HUES6 (cell line): ENCODE measurements around the gene WWOX.

ENCODE experiments used
- H3K27ac ChIP-seq: 2 replicates; pipeline ENCODE4 v1.7.0; 2013; ENCODE audit warnings: low read depth, mild to moderate bottlenecking, low read length, inconsistent platforms
- H3K27me3 ChIP-seq: 2 replicates; pipeline ENCODE4 v1.6.1; 2013; ENCODE audit warnings: low read length; ENCODE audit not compliant: control insufficient read depth, insufficient read depth
- H3K36me3 ChIP-seq: 2 replicates; pipeline ENCODE4 v1.6.1; 2013; ENCODE audit warnings: low read length; ENCODE audit not compliant: control insufficient read depth, insufficient read depth
- H3K4me1 ChIP-seq: 2 replicates; pipeline ENCODE4 v1.6.1; 2013; ENCODE audit warnings: low read length; ENCODE audit not compliant: control insufficient read depth, insufficient read depth
- H3K4me3 ChIP-seq: 2 replicates; pipeline ENCODE4 v1.5.1; 2013; ENCODE audit warnings: low read depth, low read length
- H3K9ac ChIP-seq: one replicate; pipeline ENCODE4 v1.6.1; 2013; ENCODE audit warnings: mild to moderate bottlenecking, low read length
- H3K9me3 ChIP-seq: 2 replicates; pipeline ENCODE4 v1.6.1; 2013; ENCODE audit warnings: low read depth, low read length; ENCODE audit not compliant: control insufficient read depth, insufficient read depth

Gene WWOX

DNA sequence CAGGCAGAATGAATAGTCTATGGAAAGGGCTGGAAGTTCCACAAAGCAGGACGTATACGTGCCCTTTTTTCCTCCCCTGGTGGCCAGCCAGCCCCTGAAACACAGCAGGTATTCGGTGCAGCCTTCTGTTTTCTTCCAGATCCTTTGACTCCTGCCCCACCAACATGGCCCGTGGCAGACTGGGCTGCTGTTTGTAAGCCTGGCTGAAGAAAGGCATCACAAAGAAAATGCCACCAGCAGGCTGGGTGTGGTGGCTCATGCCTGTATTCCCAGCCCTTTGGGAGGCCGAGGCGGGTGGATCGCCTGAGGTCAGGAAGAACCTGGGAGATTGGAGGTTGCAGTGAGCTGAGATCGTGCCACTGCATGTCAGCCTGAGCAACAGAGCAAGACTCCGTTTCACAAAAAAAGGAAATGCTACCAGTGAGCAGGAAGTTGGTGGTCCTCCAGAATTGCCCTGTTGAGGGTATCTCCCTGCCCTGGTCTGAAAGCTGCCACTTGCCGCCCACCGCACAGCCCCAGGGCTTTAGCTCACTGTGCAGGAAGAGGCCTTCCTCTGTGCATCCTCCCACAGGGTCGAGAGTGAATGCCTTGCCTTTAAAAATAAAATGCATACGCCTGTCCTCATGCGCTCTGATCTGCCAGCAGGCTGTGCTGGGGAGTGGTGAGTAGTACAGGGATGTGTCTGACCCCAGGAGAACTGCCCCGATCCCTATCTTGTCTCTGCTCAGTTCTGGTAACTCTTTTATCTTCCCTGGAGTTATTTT, 913.4 kb downstream of the WWOX start:
- no peaks in the 10 kb centered on the region for H3K36me3 ChIP-seq
- 0 out of 2 replicates have a peak, but pooled peaks cover under 1% of the 10 kb centered on the region for H3K4me1 ChIP-seq
- no peaks in the 10 kb centered on the region for H3K9me3 ChIP-seq
- no peak overlapping the region for H3K27ac ChIP-seq
- no peaks in the 10 kb centered on the region for H3K27me3 ChIP-seq
- no peak overlapping the region for H3K4me3 ChIP-seq
- no peak overlapping the region for H3K9ac ChIP-seq

DNA sequence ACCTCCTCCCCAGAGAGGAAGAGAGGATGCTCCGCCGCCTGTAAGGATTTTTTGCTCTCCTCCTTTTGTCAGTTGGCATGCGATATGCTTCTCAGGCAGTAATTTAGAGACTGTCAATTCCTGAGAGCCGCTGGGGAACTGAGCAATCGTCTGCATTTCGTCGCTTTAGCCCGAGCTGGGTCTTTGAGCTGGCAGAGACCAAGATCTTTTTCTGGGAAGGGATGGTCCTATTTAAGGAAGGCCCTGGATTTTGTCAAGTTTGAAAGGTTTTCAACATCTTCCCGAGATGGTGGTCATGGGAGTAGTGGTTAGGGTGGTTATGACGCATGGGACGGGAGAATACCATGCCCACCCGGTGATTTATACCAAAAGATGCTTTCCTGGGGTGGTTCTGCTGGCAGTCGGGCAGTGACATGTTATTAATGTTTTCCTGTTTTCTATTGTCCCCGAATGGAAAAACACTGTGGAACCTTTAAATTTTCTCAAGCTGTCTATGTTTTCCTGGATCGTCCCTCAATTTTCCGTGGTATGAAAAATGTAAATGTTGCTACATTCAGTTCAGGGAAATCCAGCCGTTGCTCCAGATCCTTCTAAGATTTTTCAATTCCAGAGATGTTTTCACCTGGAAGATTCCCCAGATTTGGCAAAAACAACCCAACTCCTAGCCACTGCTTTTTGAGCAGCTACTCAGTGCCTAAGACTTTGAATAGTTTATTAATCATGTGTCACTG, 914.6 kb downstream of the WWOX start:
- Histone ChIP-seq H3K4me3 (no peak overlapping the region), H3K27ac (no peak overlapping the region), H3K9ac (no peak overlapping the region), H3K4me1 (no peaks in the 10 kb centered on the region), H3K9me3 (no peaks in the 10 kb centered on the region), H3K36me3 (no peaks in the 10 kb centered on the region), H3K27me3 (no peaks in the 10 kb centered on the region)

DNA sequence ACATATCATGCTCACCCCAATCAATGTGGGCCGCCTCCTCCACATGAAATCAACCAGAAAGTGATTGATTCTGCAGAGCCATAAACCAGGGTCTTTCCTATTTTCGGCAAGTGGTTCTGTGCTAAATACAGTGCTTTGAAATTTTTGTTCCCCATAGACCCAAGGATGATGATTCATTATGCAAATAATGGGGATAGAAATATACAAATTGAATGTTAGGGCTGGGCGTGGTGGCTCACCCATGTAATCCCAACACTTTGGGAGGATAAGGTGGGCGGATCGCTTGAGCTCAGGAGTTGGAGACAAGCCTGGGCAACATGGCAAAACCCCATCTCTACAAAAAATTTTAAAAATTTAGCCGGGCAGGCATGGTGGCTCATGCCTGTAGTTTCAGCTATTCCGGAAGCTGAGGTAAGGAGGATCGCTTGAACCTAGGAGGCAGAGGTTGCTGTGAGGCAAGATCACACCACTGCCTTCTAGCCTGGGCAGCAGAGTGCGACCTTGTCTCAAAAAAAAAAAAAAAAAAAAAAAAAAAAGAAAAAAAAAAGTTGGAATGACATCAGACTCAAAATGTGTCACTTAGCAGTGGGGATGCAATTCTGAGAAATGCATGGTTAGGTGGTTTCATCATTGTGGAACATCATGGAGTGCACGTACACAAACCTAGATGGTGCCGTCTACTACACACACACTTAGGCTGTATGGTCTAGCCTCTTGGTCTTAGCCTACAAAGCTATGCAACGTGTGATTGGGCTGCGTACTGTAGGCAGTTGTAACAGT, 919.4 kb downstream of the WWOX start:
- Histone ChIP-seq H3K27ac (no peak overlapping the region), H3K36me3 (no peaks in the 10 kb centered on the region), H3K4me3 (no peak overlapping the region), H3K9ac (no peak overlapping the region), H3K9me3 (no peaks in the 10 kb centered on the region), H3K4me1 (no peaks in the 10 kb centered on the region), H3K27me3 (no peaks in the 10 kb centered on the region)

DNA sequence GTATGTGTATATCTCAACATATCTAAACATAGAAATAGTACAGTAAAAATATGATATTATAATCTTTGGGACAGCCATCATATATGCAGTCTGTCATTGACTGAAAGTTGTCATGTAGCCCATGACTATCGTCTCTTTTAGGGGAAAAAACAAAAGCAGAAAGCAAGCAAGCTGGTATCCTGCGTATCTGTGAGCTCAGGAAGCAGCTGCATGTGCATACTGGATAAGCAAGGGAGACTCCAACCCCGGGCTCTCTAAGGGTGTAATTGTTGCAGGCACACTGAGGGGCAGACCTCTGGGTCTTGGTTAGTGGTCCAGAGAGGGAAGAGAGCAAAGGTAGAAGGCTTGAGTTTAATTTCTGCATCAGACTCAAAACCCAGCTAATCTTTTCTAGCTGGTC, 920.0 kb downstream of the WWOX start:
- H3K36me3 ChIP-seq: no peaks in the 10 kb centered on the region
- H3K27ac ChIP-seq: no peak overlapping the region
- no peak overlapping the region for H3K9ac ChIP-seq
- no peak overlapping the region for H3K4me3 ChIP-seq
- no peaks in the 10 kb centered on the region for H3K27me3 ChIP-seq
- H3K4me1 ChIP-seq: no peaks in the 10 kb centered on the region
- no peaks in the 10 kb centered on the region for H3K9me3 ChIP-seq

DNA sequence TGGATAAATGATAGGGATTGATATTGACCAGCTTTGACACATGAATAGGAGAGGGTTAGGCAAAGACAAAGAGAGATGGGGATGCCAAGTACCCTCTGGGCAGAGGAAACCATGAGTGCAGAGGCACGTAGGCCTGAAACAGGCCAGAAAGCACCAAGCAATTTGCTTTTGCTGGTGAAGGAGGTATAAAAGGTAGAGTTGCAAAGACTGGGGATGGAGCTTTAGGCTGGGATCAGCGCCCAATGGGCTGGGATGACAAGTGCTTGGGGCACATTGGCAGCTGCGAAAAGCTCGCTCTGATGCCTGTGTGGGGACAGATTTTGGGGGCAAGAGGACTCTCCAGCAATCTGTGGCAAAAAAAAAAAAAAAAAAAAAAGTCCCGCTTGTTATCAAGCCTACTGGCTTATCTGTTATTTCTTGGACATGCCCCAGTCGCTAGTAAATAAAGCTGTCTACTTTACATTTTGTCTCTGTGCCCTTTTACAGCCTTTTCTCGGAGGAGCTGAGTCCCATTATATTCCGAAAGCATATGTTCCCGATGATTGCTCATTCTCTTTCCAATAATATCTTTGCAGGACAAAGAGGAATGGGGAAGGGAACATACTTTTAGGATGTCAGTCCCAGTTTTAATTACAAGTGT, 922.7 kb downstream of the WWOX start:
- no peak overlapping the region for H3K27ac ChIP-seq
- H3K4me3 ChIP-seq: no peak overlapping the region
- no peaks in the 10 kb centered on the region for H3K27me3 ChIP-seq
- no peak overlapping the region for H3K9ac ChIP-seq
- H3K36me3 ChIP-seq: no peaks in the 10 kb centered on the region
- H3K4me1 ChIP-seq: no peaks in the 10 kb centered on the region
- no peaks in the 10 kb centered on the region for H3K9me3 ChIP-seq

DNA sequence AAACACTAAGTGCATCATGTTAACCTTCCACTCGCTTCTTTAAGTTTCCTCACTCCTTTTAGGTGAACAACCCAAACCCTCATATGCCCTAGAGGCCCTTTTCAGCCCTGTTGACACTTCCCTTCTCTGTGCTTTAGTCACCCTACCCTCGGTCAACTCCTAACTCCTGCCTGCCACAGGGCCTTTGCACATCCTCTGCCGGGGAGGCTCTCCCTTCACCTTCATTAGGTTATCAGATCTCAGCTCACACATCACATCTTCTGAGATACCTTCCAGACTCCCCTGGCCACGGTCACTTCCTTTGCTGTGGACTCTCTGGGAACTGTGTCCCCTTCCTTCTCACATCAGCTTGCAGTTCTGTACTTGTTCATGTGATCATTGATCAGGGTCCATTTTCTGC, 926.7 kb downstream of the WWOX start:
- H3K36me3 ChIP-seq: no peaks in the 10 kb centered on the region
- no peaks in the 10 kb centered on the region for H3K27me3 ChIP-seq
- H3K4me1 ChIP-seq: no peaks in the 10 kb centered on the region
- H3K9me3 ChIP-seq: no peaks in the 10 kb centered on the region
- no peak overlapping the region for H3K4me3 ChIP-seq
- no peak overlapping the region for H3K27ac ChIP-seq
- H3K9ac ChIP-seq: no peak overlapping the region

DNA sequence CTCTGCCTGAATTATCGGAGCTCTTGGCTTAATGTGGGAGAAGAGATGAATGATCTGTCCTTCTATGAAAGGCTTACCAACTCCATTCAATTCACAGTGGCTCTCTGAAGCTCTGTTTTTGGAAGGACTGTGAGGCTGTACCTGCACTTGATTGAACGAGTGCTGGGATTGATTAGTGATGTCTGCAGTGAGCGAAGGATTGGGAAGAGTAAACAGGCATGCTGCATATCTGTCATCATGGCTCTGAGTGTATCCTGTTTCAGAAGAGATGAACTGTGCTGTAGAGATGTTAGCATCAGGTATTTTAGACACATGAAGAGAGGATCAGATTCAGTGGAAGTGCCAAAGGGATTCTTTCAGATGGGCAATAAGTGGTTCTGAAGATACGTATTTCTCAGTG, 937.1 kb downstream of the WWOX start:
- H3K27ac ChIP-seq: no peak overlapping the region
- no peaks in the 10 kb centered on the region for H3K9me3 ChIP-seq
- no peak overlapping the region for H3K4me3 ChIP-seq
- no peaks in the 10 kb centered on the region for H3K27me3 ChIP-seq
- no peaks in the 10 kb centered on the region for H3K36me3 ChIP-seq
- H3K4me1 ChIP-seq: no peaks in the 10 kb centered on the region; the same call in 1 of the 2 replicates
- no peak overlapping the region for H3K9ac ChIP-seq

DNA sequence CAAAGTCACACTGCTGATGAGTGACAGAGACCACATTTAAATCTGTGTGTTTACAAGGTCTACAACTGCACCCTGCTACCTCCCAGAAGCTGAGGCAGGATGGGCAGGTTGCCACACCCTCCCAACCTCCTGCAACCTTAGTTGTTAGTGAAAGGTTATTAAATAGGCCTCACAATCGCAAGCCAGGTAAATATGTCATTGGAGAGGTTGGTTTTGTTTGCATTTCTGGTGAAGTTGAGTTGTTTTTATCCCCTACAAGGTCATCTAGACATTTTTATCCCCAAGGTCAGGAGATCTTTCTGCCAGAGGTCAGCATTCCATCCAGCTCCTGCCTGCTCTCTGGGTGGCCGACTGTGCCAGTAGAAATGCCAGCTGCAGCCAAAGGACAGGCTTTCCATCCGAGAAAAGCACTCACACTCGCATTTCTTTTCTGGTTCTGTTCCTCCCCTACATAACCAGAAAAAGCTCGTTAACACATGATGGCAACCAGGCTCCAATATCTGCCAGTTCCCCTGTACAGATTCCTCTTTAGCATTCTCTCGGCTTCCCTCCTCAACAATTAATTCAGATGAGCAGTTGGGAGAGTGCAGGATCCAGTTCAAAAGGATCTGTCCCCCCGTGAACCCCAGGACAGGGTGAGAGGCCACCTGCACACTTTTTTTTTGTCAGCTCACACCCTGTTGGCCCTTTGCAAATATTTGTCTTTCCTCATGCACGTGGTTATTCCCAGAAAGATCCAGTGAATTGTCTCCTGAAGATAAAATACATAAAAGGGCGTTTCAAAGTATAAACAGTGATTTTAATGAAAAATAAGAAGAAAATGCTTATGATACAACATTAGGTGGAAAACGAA, 938.3 kb downstream of the WWOX start:
- H3K4me1 ChIP-seq: no peaks in the 10 kb centered on the region; the same call in 1 of the 2 replicates
- H3K9ac ChIP-seq: no peak overlapping the region
- H3K4me3 ChIP-seq: no peak overlapping the region
- H3K27ac ChIP-seq: no peak overlapping the region
- H3K27me3 ChIP-seq: no peaks in the 10 kb centered on the region
- no peaks in the 10 kb centered on the region for H3K9me3 ChIP-seq
- H3K36me3 ChIP-seq: no peaks in the 10 kb centered on the region

DNA sequence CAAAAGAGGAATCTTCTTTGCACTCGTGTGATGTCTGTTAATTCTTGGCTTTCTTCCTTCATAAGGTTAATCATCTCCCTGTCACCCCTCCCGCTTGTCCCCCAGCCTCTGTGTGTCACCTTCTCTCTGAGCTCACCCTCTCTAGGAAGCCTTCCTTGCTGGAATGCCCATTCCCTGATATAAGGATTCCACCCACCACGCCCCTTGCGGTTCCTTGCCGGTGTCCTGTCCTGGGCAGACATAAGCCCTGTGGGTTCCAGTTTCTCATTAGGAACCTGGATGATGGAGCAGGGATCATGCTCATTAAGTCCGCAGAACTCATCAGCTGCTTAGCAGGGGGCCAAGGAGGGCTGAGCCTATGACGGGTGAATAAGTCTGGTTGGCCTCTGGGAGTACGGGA, 941.8 kb downstream of the WWOX start:
- H3K36me3 ChIP-seq: no peaks in the 10 kb centered on the region
- no peak overlapping the region for H3K27ac ChIP-seq
- H3K27me3 ChIP-seq: no peaks in the 10 kb centered on the region
- H3K4me1 ChIP-seq: peaks cover 2% of the 10 kb centered on the region; the same call in 1 of the 2 replicates
- H3K9me3 ChIP-seq: no peaks in the 10 kb centered on the region
- H3K4me3 ChIP-seq: no peak overlapping the region
- H3K9ac ChIP-seq: no peak overlapping the region

DNA sequence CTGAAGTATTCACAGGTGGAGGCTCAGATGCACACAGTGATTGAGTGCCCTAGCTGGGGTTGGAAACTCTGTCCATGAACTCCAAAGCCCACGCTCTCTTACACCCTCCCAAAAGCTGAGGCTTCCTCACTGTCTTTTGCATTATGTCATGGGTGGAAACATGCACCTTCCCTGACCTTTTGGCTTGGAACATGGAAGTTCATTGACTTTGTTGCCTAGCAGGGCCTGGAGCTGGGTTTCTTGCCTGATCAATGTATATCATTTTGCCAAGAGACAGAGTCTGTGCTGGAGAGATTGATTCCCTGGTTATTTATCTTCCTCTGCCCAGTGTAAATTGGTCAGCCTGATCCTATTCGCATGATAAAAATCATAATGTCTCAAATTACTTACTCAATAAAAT, 942.7 kb downstream of the WWOX start:
- Histone ChIP-seq H3K36me3 (no peaks in the 10 kb centered on the region), H3K27ac (no peak overlapping the region), H3K4me3 (no peak overlapping the region), H3K9me3 (no peaks in the 10 kb centered on the region), H3K9ac (no peak overlapping the region), H3K27me3 (no peaks in the 10 kb centered on the region), H3K4me1 (peaks cover 8% of the 10 kb centered on the region; the same call in 1 of the 2 replicates)
